NCI-H526 treated with DMSO at 0.1 percent for 48 hours (cell line): ENCODE data around the gene GLYATL3.
"Not testable (repeated sequence)": the region's sequence is repeated elsewhere in the genome, so short reads cannot be mapped to it uniquely, and the experiment has no call there.

Experiments used
- DNase-seq: peaks from one replicate; lab custom pipeline; 2025; lab: John Stamatoyannopoulos, UW

GLYATL3 gene

DNA sequence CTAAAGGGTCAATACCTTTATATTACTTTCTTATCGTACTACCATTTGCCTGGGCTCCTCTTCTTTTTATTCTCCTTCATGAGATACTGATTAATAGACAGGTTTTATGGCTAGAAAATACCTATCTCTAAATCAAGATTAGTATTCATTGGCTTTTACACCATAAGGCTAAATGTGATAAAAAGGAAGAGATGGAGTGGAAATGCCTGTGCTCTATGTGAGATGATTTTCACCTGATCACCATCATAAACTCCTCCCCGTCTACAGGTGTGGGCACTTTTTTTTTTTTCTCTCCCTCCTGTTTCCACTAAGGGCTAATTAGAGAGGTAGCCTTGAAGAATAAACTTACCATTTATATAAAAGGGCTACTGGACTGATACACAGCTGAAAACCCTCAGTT, at the start of gene GLYATL3:
GLYATL3 (plus strand) TSS at position 301 of the 400 bp plus-strand sequence. CDS start 12,068 bp downstream, outside the sequence.
- DNase-seq, result no peak

DNA sequence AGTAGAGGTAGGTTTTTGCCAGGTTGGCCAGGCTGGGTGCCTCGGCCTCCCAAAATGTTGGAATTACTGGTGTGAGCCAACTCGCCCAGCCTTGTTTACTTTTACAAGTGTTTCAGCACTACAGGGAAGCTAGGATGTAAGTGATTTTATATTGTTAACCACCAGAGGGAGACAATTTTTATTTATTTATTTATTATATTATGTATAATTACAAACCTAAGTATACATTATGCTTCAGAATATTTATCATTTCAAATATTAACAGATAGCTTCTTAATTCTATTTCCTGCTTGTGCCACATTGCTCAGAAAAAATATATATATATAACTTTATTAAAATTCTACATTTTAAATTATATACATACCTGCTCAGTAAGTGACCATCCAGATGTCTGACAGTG, 46.5 kb upstream of the GLYATL3 start:
- DNase-seq, result no peak

DNA sequence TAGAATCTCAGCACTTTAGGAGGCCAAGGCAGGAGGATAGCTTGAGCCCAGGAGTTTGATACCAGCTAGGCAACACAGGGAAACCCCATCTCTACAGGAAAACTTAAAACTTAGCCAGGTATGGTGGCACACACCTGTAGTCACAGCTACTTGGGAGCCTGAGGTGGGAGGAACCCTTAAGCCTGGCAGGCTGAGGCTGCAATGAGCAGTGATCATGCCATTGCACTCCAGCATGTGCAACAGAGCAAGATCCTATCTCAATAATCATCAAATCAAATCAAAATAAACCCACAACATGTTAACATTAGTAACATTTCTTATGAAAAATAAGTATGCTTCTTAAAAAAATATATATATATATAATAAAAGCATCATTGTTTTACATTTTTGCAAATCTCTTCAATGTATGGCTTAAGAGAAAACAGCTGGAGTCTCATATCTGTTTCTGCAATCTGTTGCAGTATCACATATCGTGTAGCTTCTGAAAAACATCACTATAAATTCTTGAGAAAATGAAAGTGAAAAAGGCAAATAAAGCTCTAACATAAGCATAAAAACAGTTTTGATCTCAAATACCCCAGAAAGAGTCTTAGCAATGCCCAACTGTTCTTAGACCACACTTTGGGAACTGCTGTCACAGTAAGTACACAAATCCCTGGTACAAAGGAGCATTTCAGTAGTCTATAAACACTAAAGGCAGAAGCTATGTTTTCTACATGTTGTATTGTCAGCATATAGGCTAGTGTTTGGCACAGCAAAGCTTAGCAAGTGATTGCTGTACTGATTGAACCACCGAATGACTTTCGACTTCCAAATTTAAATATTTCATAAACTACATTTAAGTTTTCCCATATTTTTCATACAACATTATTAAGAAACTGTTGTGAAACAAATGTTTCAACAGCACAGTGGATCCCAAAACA, 44.7 kb upstream of the GLYATL3 start:
- DNase-seq, result no peak

DNA sequence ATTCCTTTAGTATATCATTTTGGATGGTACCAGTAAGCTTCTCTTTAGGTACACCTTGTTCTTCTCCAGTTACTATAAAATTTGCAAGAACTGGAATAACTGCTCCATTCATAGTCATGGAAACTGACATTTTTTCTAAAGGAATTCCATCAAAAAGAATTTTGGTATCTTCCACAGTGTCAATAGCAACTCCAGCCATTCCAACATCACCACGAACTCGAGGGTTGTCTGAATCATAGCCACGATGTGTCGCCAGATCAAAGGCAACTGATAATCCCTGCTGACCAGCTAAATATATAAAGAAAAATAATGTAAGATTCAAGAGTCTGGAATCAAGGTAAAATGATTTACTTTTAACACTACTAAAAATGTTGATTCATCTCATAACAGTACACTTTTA, 42.0 kb upstream of the GLYATL3 start:
- DNase-seq, result no peak

DNA sequence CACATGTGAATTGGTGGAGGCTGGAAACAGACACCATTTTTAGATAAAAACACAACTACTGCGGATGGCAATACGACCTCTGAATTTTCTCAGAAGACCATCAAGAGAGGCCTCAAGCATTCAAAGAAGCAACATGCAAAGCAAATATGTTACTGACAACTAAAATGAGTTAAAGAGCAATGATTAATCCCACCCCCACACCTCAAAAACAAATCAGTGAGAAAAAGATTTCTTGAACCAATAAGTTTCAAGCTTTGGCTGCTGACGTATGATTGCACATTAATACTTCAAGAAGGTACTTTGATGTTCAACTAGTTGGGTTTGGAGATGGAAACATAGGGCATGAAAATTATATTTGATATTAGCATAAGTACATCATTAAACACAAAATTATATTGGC, 37.7 kb upstream of the GLYATL3 start:
- DNase-seq, result no peak

DNA sequence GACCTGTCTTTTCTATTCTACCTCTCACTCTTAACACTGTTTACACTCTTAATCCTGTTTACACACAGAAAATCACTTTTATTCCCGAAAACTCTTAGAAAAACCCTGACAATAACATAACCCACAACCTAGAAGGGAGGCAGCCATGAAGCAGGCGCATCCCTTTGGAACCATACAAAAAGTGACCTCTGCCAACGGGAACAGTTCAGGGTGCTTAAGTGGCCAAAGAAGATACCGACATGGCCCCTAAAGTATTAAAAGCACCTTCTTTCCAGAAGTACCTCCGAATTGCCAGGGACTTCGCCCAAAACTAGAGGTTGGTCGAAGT, 37.2 kb upstream of the GLYATL3 start:
- DNase-seq, result no peak

DNA sequence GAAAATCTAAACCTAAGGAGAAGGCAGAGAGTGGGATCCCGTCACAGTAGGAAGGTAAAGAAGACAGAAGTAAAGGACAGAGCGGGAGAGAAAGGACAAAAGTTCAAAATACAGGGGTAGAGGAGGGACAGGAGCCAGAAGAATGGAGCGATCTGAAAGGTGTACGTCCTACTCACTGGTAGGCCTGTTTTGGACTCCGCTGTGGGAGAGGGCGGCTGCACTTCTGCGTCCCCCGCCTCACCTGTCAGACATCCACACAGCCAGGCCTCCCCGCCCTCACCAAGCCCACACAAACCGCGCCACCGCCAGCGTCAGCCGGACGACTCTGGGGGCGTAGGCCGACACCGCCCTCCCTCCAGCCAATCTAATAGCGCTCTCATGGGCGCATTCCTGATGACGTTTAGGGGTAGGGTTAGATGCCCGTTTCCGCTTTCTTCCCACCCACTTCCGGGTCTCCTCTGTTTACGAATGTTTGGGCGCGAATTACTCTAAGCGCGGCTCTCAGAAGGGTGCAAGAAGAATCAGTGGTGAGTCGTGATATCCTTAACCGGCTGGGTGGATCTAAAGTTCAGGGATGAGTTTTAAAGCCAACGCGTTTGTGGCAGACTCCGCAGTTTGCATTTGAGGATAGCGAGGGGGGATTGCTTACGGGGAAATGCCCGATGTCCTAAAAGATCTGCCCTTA, 36.7 kb upstream of the GLYATL3 start, which contains the start of the genes CENPQ and MMUT:
CENPQ (plus strand) TSS at position 444 of the 685 bp plus-strand sequence. CDS start 6,807 bp downstream, outside the sequence.
MMUT (minus strand) TSS at position 327 of the 685 bp plus-strand sequence. CDS start 3,787 bp downstream, outside the sequence.
- DNase-seq, result peak; percentile 93

DNA sequence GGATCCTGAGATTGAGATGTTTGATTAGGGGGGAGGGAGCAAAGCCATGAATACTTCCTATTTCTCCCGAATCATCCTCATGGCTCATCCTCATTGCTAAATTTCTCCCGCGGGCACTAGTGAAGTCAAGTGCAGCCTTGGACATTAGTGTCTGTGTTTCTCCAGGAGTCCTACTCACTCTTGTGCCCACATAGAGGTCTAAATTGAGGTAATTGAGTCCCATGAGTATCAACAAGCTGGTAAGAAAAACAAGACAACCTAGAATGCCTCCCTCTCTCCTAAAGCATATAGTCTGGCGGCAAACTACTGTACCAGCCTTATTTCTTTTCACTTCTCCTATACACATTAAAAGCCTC, 36.1 kb upstream of the GLYATL3 start:
- DNase-seq, result no peak

DNA sequence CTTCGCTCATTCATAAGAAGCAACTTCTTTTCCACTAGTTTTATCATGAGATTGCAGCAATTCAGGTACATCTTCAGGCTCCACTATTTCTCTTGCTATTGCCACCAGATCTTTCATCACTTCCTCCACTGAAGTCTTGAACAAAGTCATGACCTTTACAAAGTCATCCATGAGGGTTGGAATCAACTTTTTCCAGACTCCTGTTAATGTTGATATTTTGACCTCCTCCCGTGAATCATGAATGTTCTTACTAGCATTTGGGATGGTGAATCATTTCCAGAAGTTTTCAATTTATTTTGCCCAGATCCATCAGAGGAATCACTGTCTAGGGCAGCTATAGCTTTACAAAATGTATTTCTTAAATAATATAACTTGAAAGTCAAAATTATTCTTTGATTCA, 35.0 kb upstream of the GLYATL3 start:
- DNase-seq, result no peak

DNA sequence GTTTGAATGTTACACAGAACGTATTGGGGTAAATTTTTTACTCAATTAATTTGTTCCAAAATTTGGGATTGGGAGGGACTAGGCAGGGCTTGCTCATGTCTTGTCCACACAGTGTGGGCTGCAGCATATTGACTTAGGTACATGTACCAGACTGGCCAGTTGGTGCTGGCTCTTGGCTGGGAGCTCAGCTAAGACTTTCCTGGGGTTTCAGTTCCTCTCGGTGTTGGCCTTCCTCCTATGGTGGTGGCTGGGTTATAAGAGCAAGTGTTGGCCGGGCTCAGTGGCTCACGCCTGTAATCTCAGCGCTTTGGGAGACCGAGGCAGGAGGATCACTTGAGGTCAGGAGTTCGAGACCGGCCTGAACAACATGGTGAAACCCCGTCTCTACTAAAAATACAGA, 31.7 kb upstream of the GLYATL3 start:
- no peak for DNase-seq

DNA sequence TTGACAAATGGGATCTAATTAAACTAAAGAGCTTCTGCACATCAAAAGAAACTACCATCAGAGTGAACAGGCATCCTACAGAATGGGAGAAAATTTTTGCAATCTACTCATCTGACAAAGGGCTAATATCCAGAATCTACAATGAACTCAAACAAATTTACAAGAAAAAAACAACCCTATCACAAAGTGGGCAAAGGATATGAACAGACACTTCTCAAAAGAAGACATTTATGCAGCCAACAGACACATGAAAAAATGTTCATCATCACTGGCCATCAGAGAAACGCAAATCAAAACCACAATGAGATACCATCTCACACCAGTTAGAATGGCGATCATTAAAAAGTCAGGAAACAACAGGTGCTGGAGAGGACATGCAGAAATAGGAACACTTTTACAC, 23.2 kb upstream of the GLYATL3 start:
- not testable (repeated sequence) for DNase-seq

DNA sequence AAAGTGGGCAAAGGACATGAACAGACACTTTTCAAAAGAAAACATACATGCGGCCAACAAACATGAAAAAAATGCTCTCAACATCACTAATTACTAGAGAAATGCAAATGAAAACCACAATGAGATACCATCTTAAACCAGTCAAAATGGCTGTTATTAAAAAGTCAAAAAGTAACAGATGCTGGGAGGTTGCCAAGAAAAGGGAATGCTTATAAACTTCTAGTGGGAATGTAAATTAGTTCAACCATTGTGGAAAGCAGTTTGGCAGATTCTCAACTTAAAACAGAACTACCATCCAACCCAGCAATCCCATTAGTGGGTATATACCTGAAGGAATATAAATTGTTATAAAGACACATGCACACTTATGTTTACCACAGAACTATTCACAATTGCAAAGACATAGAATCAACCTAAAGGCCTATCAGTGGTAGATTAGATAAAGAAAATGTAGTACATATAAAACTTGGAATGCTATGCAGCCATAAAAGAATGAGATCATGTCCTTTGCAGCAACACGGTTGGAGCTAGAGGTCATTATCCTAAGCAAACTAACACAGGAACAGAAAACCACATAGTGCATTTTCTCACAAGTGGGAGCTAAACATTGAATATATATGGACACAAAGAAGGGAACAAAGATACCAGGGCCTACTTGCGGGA, 20.3 kb upstream of the GLYATL3 start:
- DNase-seq, result no peak

DNA sequence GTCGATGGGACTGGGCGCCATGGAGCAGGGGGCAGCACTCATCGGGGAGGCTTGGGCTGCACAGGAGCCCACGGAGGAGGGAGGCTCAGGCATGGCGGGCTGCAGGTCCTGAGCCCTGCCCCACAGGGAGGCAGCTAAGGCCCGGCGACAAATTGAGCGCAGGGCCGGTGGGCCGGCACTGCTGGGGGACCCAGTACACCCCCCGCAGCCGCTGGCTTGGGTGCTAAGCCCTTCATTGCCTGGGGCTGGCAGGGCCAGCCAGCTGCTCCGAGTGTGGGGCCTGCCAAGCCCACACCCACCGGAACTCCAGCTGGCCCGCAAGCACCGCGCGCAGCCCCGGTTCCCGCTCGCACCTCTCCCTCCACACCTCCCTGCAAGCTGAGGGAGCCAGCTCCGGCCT, 17.9 kb upstream of the GLYATL3 start:
- not testable (repeated sequence) for DNase-seq

DNA sequence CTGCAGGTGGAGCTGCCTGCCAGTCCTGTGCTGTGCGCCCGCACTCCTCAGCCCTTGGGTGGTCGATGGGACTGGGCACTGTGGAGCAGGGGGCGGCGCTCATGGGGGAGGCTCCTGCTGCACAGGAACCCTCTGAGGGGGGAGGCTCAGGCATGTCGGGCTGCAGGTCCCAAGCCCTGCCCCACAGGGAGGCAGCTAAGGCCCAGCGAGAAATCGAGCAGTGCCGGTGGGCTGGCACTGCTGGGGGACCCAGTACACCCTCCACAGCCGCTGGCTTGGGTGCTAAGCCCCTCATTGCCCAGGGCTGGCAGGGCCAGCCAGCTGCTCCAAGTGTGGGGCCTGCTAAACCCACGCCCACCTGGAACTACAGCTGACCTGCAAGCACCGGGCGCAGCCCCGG, 16.3 kb upstream of the GLYATL3 start:
- DNase-seq, result not testable (repeated sequence)

DNA sequence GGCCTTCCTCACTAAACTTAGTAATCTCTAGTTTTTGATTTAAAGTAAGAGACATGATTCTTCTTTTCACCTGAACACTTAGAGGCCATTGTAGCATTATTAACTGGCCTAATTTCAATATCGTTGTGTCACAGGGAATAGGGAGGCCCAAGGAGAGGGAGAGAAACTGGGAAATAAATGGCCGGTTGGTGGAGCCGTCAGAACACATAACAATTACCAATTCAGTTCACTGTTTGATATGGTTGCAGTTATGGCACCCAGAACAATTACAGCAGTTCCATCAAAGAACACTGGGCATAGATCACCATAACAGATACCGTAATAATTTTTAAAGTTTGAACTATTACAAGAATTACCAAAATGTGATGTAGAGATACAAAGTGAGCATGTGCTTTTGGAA, 9.1 kb upstream of the GLYATL3 start:
- no peak for DNase-seq

DNA sequence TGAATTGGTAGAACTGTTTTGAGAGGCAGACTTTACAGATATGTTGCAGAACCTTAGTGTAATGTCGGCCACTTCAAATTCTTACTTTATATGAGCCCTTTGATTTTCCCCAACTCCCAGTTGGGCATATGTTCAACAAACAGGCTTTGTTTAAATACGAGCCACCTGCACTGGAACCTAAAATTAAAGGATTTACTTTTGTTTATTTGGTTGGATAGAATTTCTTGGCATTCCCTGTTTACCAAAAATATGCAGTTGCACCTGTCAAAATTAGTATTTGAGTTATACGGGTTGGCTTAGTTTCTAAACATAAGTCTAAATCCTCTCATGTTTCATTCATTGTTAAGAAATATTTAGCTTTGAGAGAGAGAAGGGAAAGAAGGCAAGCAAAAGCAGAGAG, 2.4 kb upstream of the GLYATL3 start:
- DNase-seq, result no peak

DNA sequence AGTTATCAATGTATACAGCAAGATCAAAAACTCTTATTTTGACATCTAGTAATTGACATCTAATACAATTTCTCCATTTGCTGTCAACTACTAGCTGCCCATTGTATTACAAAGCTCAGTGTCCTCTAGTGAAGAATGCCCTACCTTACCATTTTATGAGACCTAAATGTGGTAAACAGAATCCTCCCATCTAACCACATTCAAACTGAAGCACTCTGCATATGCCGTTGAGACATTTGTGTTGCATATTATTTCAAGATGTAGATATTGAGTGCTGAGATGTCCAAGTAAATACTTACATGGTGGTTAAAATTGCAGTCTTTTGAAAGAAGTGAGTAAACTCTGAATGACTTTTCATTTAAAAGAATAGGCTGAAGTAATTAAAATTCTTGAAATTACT, 597 bp upstream of the GLYATL3 start:
- DNase-seq, result no peak

DNA sequence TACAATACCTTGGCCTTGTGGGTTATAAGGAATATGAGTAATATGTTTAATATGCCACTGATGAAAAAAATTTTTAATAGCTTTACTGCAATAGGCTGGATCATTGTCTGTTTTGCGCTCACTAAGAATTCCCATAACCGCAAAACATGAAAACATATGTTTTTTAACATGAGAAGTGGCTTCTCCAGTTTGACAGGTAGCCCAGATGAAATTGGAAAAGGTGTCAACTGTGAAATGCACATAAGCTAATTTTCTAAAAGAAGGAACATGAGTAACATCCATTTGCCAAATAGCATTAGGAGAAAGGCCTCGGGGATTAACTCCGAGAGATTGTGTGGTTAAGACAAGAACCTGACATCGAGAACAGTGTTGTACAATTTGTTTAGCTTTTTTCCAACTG, 4.9 kb downstream of the GLYATL3 start:
- no peak for DNase-seq

DNA sequence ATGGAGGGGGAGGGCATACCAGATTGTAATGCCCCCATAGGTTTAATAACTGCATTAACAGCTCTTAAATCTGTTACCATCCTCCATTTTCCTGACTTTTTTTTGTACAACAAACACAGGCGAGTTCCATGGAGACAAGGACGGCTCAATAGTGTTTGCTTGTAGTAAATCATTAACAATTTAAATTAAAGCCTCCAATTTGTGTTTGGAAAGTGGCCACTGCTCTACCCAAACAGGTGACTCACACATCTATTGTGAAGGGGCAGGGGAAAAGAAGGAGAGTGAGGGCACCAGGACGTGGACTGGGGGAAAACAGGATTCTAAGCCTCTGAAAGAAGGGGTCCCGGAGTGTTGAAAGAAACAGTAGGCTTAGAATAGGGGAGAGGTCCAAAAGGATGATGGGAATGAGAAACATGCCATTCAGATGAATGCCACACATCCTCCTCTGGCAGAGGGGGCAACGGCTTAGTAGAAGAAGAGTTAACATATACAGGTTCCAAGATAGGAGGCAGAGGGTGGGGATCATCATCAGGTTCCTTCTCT, 6.9 kb downstream of the GLYATL3 start:
- DNase-seq, result no peak

DNA sequence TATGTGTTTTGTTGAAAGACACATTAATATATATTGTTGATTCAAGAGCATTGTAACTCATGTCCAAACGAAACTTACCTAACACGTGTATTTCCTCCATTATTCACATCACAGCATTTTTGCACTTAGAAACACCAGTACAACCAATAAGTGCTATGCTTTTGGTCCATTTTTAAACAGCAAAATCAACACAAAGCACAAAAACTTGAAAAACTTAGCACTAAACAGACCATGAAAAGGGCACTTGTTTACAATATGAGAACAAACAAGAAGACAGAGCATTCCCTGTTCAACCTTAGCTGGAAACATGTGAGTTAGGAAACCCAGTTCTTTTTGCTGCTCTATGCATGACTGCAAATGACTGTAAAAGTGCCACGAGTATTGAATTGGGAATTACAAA, 9.6 kb downstream of the GLYATL3 start:
- DNase-seq, result no peak

DNA sequence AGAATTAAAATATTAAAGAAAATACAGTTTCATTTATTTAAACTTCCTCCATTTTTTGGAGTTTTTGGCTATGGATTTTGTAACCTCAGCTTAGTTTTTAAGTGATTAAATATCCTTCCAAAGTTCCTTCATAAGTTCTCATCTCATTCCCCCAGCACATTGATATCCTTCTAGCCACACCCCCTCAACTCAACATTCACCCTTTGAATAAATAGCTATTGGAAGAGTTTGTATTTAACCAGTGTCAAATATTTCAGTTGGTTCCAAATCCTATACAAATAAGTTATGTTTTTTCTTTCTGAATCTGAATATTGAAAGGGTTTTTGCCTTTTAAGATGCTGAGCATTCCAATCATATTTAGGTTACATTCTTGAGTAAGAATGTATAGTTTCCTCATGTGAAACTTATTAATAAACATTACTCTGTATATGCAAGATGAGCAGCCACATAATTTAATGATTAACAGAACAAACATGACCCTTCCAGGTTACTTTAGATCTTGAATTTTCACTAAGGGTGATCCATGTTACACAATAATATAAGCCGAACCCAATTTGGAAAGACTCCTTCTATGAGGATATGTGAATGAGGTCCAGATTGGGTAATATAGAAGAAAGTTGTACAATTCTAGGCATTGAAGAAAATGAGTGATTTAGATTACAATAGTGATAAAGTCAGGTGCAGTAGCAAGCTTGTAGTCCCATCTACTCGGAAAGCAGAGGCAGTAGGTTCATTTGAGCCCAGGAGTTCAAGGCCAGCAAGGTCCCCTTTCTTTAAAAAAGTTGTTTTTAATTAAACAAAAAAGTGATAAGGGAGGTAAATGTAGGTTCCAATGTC, 13.6 kb downstream of the GLYATL3 start:
- DNase-seq, result no peak
